ENCODE results near the gene DPP7.

DNA sequence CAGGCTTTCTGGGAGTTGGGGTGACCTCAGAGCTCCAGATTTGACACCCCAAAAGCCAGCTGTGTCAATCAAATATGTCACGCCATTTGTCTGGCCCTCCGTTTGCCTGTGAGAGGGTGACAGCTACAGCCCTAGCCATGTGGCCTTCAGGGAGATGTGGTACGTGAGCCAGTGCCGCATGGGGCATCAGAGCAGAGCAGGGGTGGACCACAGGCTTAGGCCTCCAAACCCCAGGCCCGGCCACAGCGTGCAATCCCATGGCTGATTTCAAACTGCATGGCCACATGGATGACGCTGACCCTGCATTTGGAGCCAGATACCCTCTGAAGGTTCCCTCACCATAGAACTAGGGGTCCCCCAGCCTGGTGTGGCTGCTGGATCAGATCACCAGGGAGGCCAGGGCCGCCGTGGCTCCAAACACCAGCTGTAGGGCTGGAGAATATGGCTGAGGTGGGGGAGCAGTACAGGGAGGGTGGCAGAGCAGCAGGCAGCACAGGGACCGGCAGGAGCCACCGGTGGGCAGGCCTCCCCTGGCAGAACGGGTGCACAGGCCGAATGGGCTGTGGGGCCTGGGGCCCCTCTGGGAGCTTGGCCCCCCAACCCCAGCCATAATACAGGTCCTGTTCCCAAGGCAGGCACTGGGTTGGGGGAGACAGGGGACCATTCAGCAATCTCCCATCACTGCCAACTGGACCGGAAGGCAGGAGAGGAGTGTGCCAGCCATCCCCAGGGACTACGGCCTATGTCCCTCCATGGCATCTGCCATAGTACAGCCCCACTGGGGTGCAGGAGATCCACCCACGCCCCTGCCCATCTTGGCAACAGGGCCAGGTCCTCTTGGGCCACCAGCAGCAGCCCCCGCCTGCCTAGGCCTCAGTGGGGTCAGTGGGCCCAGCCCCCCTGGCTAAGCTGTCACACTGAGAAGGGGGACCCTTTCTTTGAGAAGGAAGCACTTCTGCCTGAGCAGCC, 45.7 kb downstream of the DPP7 start:
- TF ChIP-seq EZH2 (IDR thresholded peaks at IDR 0.05; ENCODE audit: borderline replicate concordance, low read length), result no peak
- TF ChIP-seq, protein P1, sequence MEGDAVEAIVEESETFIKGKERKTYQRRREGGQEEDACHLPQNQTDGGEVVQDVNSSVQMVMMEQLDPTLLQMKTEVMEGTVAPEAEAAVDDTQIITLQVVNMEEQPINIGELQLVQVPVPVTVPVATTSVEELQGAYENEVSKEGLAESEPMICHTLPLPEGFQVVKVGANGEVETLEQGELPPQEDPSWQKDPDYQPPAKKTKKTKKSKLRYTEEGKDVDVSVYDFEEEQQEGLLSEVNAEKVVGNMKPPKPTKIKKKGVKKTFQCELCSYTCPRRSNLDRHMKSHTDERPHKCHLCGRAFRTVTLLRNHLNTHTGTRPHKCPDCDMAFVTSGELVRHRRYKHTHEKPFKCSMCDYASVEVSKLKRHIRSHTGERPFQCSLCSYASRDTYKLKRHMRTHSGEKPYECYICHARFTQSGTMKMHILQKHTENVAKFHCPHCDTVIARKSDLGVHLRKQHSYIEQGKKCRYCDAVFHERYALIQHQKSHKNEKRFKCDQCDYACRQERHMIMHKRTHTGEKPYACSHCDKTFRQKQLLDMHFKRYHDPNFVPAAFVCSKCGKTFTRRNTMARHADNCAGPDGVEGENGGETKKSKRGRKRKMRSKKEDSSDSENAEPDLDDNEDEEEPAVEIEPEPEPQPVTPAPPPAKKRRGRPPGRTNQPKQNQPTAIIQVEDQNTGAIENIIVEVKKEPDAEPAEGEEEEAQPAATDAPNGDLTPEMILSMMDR (conservative IDR thresholded peaks at IDR 0.05 in 1 of 2, IDR thresholded peaks at IDR 0.05 in 1 of 2; ENCODE audit: extremely low read depth in 1 of 2, insufficient read depth in 1 of 2, low read depth in 1 of 2, low read length in 2 of 2), result no peak
